ENCODE data around the gene HOXB6.

HOXB6 gene

GRCh38 chr17:48644910-48645557, 40.2 kb upstream of the HOXB6 start:
- DNase-seq (ENCODE audit: low read depth): no peak
- no peak overlapping the region for H3K4me3 ChIP-seq (replicated peaks; ENCODE audit: low read depth, low read length)
- TF ChIP-seq CTCF (IDR thresholded peaks at IDR 0.05; ENCODE audit: low read length, missing control alignments): no peak

GRCh38 chr17:48644159-48644558, 39.4 kb upstream of the HOXB6 start:
- DNase-seq (ENCODE audit: low read depth): no peak
- TF ChIP-seq CTCF (IDR thresholded peaks at IDR 0.05; ENCODE audit: low read length, missing control alignments): no peak

GRCh38 chr17:48643697-48644012, 38.9 kb upstream of the HOXB6 start:
- DNase-seq (ENCODE audit: low read depth): no peak
- H3K4me3 ChIP-seq (replicated peaks; ENCODE audit: low read depth, low read length): no peak overlapping the region
- no peak for TF ChIP-seq CTCF (IDR thresholded peaks at IDR 0.05; ENCODE audit: low read length, missing control alignments)

More at GRCh38 chr17:48644159-48644558, 39.4 kb upstream of the HOXB6 start:
- H3K4me3 ChIP-seq (replicated peaks; ENCODE audit: low read depth, low read length): no peak overlapping the region

GRCh38 chr17:48642843-48643696, 38.3 kb upstream of the HOXB6 start:
- H3K4me3 ChIP-seq (replicated peaks; ENCODE audit: low read depth, low read length): no peak overlapping the region
- no peak for TF ChIP-seq CTCF (IDR thresholded peaks at IDR 0.05; ENCODE audit: low read length, missing control alignments)
- no peak for DNase-seq (ENCODE audit: low read depth)

GRCh38 chr17:48642059-48642842, 37.5 kb upstream of the HOXB6 start:
- no peak overlapping the region for H3K4me3 ChIP-seq (replicated peaks; ENCODE audit: low read depth, low read length)
- no peak for TF ChIP-seq CTCF (IDR thresholded peaks at IDR 0.05; ENCODE audit: low read length, missing control alignments)
- DNase-seq (ENCODE audit: low read depth): no peak

- no peak for TF ChIP-seq CTCF (IDR thresholded peaks at IDR 0.05; ENCODE audit: low read length, missing control alignments)
- H3K4me3 ChIP-seq (replicated peaks; ENCODE audit: low read depth, low read length): no peak overlapping the region
- DNase-seq (ENCODE audit: low read depth): no peak
Measured at GRCh38 chr17:48641541-48642058, 36.8 kb upstream of the HOXB6 start.

Measured in fibroblast of pulmonary artery (primary cell).